ENCODE data around the gene PDCD10. TPM values are rescaled to one million over a fixed set of nuclear protein-coding genes. Genes with fewer than 3 reads are reported as not detected.

PDCD10 gene
- polyA plus RNA-seq, 1 donor (not counting 4 experiments of a cell fraction or from before 2014, with no cell fraction given) = 131 TPM

DNA sequence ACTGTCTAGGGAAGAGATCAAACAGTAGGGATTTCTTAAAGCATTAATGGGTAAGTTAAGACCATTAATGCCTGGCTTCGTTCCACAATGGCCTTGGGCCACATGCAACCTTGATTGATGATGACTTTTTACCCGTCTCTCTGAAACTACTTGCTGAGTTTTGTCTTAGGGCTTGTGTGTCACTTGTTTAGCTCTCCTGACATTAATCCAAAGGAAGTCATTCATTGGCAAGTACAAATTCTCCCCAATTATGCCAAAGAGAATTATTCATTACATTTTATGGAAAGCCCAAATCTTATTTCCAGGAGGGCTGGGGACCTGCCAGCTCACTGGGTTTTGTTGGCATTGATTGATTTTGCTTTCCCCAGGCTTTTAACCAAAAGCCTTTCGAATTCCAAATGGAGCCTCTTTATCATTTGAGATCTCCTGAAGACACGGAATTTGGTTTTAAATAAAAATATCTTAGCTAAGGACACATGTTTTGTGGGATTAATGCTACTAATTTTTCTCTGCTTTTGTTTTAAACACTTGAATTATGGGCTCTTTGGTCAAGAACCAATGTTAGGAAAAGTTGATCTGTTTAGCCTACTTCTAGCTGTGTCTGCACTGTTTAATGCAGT is 41.5 kb upstream of the PDCD10 start:
- dilution Hi-C loops (cut with MboI; ENCODE audit: extremely low pct_ligation_motif_present, low sequenced_read_pairs) = no loop called here
- Histone ChIP-seq H3K9ac (ENCODE audit: control insufficient read depth, extremely low read depth, insufficient read depth, low read length) (no peak overlapping the region), H3K4me1 (ENCODE audit: control insufficient read depth, extremely low read depth, insufficient read depth, low read length) (no peaks in the 10 kb centered on the region), H3K9me3 (ENCODE audit: control insufficient read depth, low read depth, low read length) (no peaks in the 10 kb centered on the region), H3K27me3 (ENCODE audit: control insufficient read depth, extremely low read depth, insufficient read depth, low read length) (no peaks in the 10 kb centered on the region), H3K79me2 (ENCODE audit: control insufficient read depth, insufficient read depth, low read length) (no peaks in the 10 kb centered on the region), H3K4me2 (ENCODE audit: control insufficient read depth, extremely low read depth, insufficient read depth, low read depth, low read length) (no peak overlapping the region), H3K36me3 (ENCODE audit: control insufficient read depth in 2 of 2, extremely low read depth in 1 of 2, insufficient read depth in 2 of 2, low read length in 2 of 2) (no peaks in the 10 kb centered on the region), H3K4me3 (ENCODE audit: control insufficient read depth in 2 of 3, extremely low read depth in 1 of 3, insufficient read depth in 2 of 3, low read depth in 1 of 3, low read length in 3 of 3) (no peak overlapping the region), H3K9me1 (ENCODE audit: control insufficient read depth, extremely low read depth, insufficient read depth, low read length) (no peaks in the 10 kb centered on the region), H2AFZ (ENCODE audit: control insufficient read depth, low read length) (no peak overlapping the region), H4K20me1 (ENCODE audit: control insufficient read depth, extremely low read depth, insufficient read depth, low read length) (no peaks in the 10 kb centered on the region), H3K27ac (ENCODE audit: control insufficient read depth, insufficient read depth, low read length) (no peak overlapping the region)
- DNase-seq (ENCODE audit: low read depth, low spot score) (no peak), FAIRE-seq (no peak)
- no peak for TF ChIP-seq EZH2 (IDR thresholded peaks at IDR 0.05; ENCODE audit: low read length)
- TF ChIP-seq, protein P1, sequence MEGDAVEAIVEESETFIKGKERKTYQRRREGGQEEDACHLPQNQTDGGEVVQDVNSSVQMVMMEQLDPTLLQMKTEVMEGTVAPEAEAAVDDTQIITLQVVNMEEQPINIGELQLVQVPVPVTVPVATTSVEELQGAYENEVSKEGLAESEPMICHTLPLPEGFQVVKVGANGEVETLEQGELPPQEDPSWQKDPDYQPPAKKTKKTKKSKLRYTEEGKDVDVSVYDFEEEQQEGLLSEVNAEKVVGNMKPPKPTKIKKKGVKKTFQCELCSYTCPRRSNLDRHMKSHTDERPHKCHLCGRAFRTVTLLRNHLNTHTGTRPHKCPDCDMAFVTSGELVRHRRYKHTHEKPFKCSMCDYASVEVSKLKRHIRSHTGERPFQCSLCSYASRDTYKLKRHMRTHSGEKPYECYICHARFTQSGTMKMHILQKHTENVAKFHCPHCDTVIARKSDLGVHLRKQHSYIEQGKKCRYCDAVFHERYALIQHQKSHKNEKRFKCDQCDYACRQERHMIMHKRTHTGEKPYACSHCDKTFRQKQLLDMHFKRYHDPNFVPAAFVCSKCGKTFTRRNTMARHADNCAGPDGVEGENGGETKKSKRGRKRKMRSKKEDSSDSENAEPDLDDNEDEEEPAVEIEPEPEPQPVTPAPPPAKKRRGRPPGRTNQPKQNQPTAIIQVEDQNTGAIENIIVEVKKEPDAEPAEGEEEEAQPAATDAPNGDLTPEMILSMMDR (optimal IDR thresholded peaks at IDR 0.05 in 1 of 3, IDR thresholded peaks at IDR 0.05 in 1 of 3, conservative IDR thresholded peaks at IDR 0.05 in 1 of 3; ENCODE audit: extremely low read depth in 1 of 3, insufficient read depth in 2 of 3, low read length in 3 of 3) = no peak

DNA sequence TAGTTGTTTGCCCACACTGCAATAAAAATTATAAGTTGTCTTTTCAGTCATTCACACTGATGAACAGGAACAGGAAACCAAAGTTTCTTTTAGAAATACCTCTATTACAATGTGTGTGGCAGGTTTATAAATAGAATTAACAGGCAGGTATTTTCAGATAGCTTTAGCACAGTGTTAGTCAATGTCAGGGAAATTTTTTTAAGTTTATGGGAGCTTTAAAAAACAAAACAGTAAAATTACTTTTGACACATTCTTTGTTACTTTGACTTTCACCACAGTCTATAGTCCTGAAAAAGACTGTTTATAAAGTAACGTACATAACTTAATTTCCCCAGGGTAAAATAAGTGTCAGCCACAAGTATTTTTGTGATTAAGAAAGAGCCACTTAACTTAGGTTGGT is 38.9 kb upstream of the PDCD10 start:
- FAIRE-seq (no peak), DNase-seq (ENCODE audit: low read depth, low spot score) (no peak)
- Histone ChIP-seq H3K9me3 (ENCODE audit: control insufficient read depth, low read depth, low read length) (no peaks in the 10 kb centered on the region), H3K79me2 (ENCODE audit: control insufficient read depth, insufficient read depth, low read length) (no peaks in the 10 kb centered on the region), H3K9ac (ENCODE audit: control insufficient read depth, extremely low read depth, insufficient read depth, low read length) (no peak overlapping the region), H3K9me1 (ENCODE audit: control insufficient read depth, extremely low read depth, insufficient read depth, low read length) (no peaks in the 10 kb centered on the region), H3K4me2 (ENCODE audit: control insufficient read depth, extremely low read depth, insufficient read depth, low read depth, low read length) (no peak overlapping the region), H3K4me1 (ENCODE audit: control insufficient read depth, extremely low read depth, insufficient read depth, low read length) (no peaks in the 10 kb centered on the region), H3K27ac (ENCODE audit: control insufficient read depth, insufficient read depth, low read length) (no peak overlapping the region), H2AFZ (ENCODE audit: control insufficient read depth, low read length) (no peak overlapping the region), H3K4me3 (ENCODE audit: control insufficient read depth in 2 of 3, extremely low read depth in 1 of 3, insufficient read depth in 2 of 3, low read depth in 1 of 3, low read length in 3 of 3) (no peak overlapping the region), H4K20me1 (ENCODE audit: control insufficient read depth, extremely low read depth, insufficient read depth, low read length) (no peaks in the 10 kb centered on the region), H3K27me3 (ENCODE audit: control insufficient read depth, extremely low read depth, insufficient read depth, low read length) (no peaks in the 10 kb centered on the region), H3K36me3 (ENCODE audit: control insufficient read depth in 2 of 2, extremely low read depth in 1 of 2, insufficient read depth in 2 of 2, low read length in 2 of 2) (no peaks in the 10 kb centered on the region)
- dilution Hi-C loops (cut with MboI; ENCODE audit: extremely low pct_ligation_motif_present, low sequenced_read_pairs) = no loop called here
- TF ChIP-seq EZH2 (IDR thresholded peaks at IDR 0.05; ENCODE audit: low read length) = no peak
- TF ChIP-seq, protein P1 (optimal IDR thresholded peaks at IDR 0.05 in 1 of 3, IDR thresholded peaks at IDR 0.05 in 1 of 3, conservative IDR thresholded peaks at IDR 0.05 in 1 of 3; ENCODE audit: extremely low read depth in 1 of 3, insufficient read depth in 2 of 3, low read length in 3 of 3) = no peak

Data from keratinocyte (primary cell).